DOHH2 (cell line): Measurements from ENCODE around the gene STX1B.
A peak's percentile ranks its signal among the peaks of the same experiment; 100 is the strongest.

Source experiments
- H3F3A ChIP-seq: fragments of 200-600 bp; sonication (generic), shearing (Covaris generic); 2 replicates; pipeline ENCODE4 v1.6.0; 2016; ENCODE audit warnings: antibody characterized with exemption, mild to moderate bottlenecking; ENCODE audit not compliant: control insufficient read depth, insufficient read depth
- H3K27ac ChIP-seq: fragments of 200-600 bp; sonication (generic); 2 replicates; pipeline ENCODE4 v1.5.1; 2014; ENCODE audit warnings: low read depth, mild to moderate bottlenecking, low read length, moderate library complexity
- H3K27me3 ChIP-seq: fragments of 200-600 bp; sonication (generic); 2 replicates; pipeline ENCODE4 v1.6.1; 2014; ENCODE audit warnings: mild to moderate bottlenecking, low read length, mixed read lengths; ENCODE audit not compliant: control insufficient read depth
- H3K36me3 ChIP-seq: fragments of 200-600 bp; sonication (generic); 2 replicates; pipeline ENCODE4 v1.6.1; 2014; ENCODE audit warnings: mild to moderate bottlenecking, low read length, moderate library complexity, mixed read lengths; ENCODE audit not compliant: control insufficient read depth
- H3K4me1 ChIP-seq: fragments of 200-600 bp; sonication (generic); 2 replicates; pipeline ENCODE4 v1.6.1; 2014; ENCODE audit warnings: mild to moderate bottlenecking, low read length, mixed read lengths; ENCODE audit not compliant: control insufficient read depth
- H3K4me2 ChIP-seq: fragments of 200-600 bp; sonication (generic); 2 replicates; pipeline ENCODE4 v1.6.0; 2014; ENCODE audit warnings: mild to moderate bottlenecking, low read length, moderate library complexity
- H3K4me3 ChIP-seq: fragments of 200-600 bp; sonication (generic); 2 replicates; pipeline ENCODE4 v1.5.1; 2014; ENCODE audit warnings: mild to moderate bottlenecking, low read length, mixed read lengths
- H3K79me2 ChIP-seq: fragments of 200-600 bp; sonication (generic); 2 replicates; pipeline ENCODE4 v1.6.1; 2014; ENCODE audit warnings: mild to moderate bottlenecking, low read length, mixed read lengths; ENCODE audit not compliant: control insufficient read depth
- H3K9me2 ChIP-seq: fragments of 200-600 bp; sonication (generic); replicated peaks from 2 replicates; pipeline ENCODE4 v1.6.1; 2014; ENCODE audit warnings: mild to moderate bottlenecking, low read length, mixed read lengths; ENCODE audit not compliant: control insufficient read depth
- H3K9me3 ChIP-seq: fragments of 200-600 bp; sonication (generic); 2 replicates; pipeline ENCODE4 v1.6.1; 2014; ENCODE audit warnings: antibody characterized with exemption, low read length, mixed read lengths; ENCODE audit not compliant: control insufficient read depth, insufficient read depth
- H4K20me1 ChIP-seq: fragments of 200-600 bp; sonication (generic); 2 replicates; pipeline ENCODE4 v1.6.0; 2014; ENCODE audit warnings: low read depth, mild to moderate bottlenecking, antibody characterized with exemption, low read length, moderate library complexity; ENCODE audit not compliant: control insufficient read depth, insufficient read depth
- CTCF ChIP-seq: fragments of 200-600 bp; sonication (generic); IDR thresholded peaks from one replicate; pipeline ENCODE4 v1.5.1; 2014; ENCODE audit warnings: antibody characterized with exemption, mild to moderate bottlenecking, low read depth, low read length; ENCODE audit not compliant: poor library complexity, severe bottlenecking
- EZH2phosphoT487 ChIP-seq: fragments of 200-600 bp; sonication (generic); IDR thresholded peaks from 2 replicates; pipeline ENCODE4 v1.6.1; 2017; ENCODE audit warnings: borderline replicate concordance, mild to moderate bottlenecking, antibody characterized with exemption, low read length, moderate library complexity, mixed read lengths

STX1B gene

GRCh38 chr16:30961384-30961783 lies 49.1 kb downstream of the STX1B start:
- H3K36me3 ChIP-seq = peaks cover 77% of the 10 kb centered on the region
- TF ChIP-seq CTCF = no peak
- no peak for TF ChIP-seq EZH2phosphoT487

GRCh38 chr16:30958175-30959079 lies 52.0 kb downstream of the STX1B start:
- peaks cover 3% of the 10 kb centered on the region; the same call in 1 of the 2 replicates for H4K20me1 ChIP-seq
- H3K27me3 ChIP-seq = no peaks in the 10 kb centered on the region
- peak overlapping the region; percentile 89 for H3K4me3 ChIP-seq
- peaks cover 10% of the 10 kb centered on the region for H3F3A ChIP-seq
- H3K9me3 ChIP-seq = no peaks in the 10 kb centered on the region
- TF ChIP-seq EZH2phosphoT487 (no peak), CTCF (no peak)
- H3K9me2 ChIP-seq = no peaks in the 10 kb centered on the region
- peaks cover 28% of the 10 kb centered on the region for H3K4me1 ChIP-seq
- H3K4me2 ChIP-seq = peak overlapping the region; percentile 63
- H3K79me2 ChIP-seq = peaks cover 41% of the 10 kb centered on the region
- H3K36me3 ChIP-seq = peaks cover 54% of the 10 kb centered on the region
- no peak overlapping the region for H3K27ac ChIP-seq

More at GRCh38 chr16:30961384-30961783, 49.1 kb downstream of the STX1B start:
- peaks cover 38% of the 10 kb centered on the region for H3K79me2 ChIP-seq
- H3K27ac ChIP-seq = no peak overlapping the region
- peaks cover 17% of the 10 kb centered on the region for H3K4me1 ChIP-seq
- no peaks in the 10 kb centered on the region for H3K9me3 ChIP-seq
- no peaks in the 10 kb centered on the region for H3K9me2 ChIP-seq
- no peaks in the 10 kb centered on the region for H3K27me3 ChIP-seq
- H3K4me3 ChIP-seq = no peak overlapping the region
- H4K20me1 ChIP-seq = peaks cover 3% of the 10 kb centered on the region; the same call in 1 of the 2 replicates
- H3F3A ChIP-seq = peaks cover under 1% of the 10 kb centered on the region
- no peak overlapping the region for H3K4me2 ChIP-seq

- Histone ChIP-seq H3K4me2 (peak within 1 kb of the TSS; percentile 86), H3F3A (peaks cover 10% of the 10 kb centered on the region), H3K4me3 (peak within 1 kb of the TSS; percentile 89), H3K9me3 (no peaks in the 10 kb centered on the region), H3K27me3 (no peaks in the 10 kb centered on the region), H3K9me2 (no peaks in the 10 kb centered on the region), H4K20me1 (peaks cover 3% of the 10 kb centered on the region; the same call in 1 of the 2 replicates), H3K36me3 (peaks cover 45% of the 10 kb centered on the region), H3K79me2 (peaks cover 37% of the 10 kb centered on the region), H3K4me1 (peaks cover 31% of the 10 kb centered on the region), H3K27ac (peak within 1 kb of the TSS; percentile 91)
- TF ChIP-seq CTCF (no peak), EZH2phosphoT487 (no peak)
These were observed 52.8 kb downstream of the STX1B start, which contains the start of gene SETD1A for GRCh38 chr16:30957456-30958174. SETD1A (plus strand) TSS chr16:30957754; CDS start chr16:30958732, 978 bp downstream.
